GM12878 (cell line): ENCODE measurements around the gene NCS1. TPM values are rescaled to one million over a fixed set of nuclear protein-coding genes. Genes with fewer than 3 reads are reported as not detected.

ENCODE experiments used
- ATAC-seq: fragments of 200-7000 bp; cut with Tn5 transposase; 3 replicates; pipeline ENCODE4 v1.9.1; 2020; ENCODE audit warnings: mild to moderate bottlenecking, moderate library complexity
- BruUV-seq: library from RNA; stranded (reverse); fragments of 400-500 nt; replicated peaks from 2 replicates; lab custom pipeline; 2021; lab: Mats Ljungman, UMichigan
- CTCF ChIA-PET: fragments of 300-600 bp; sonication (Branson Sonifier 250); formaldehyde crosslinking; extraction: SDS; loops from one replicate; lab custom pipeline; 2021; ENCODE audit warnings: inconsistent platforms; lab: Yijun Ruan, JAX
- POLR2A ChIA-PET: fragments of 350-600 bp; formaldehyde crosslinking; extraction: SDS; loops from one replicate; lab custom pipeline; 2021; ENCODE audit warnings: inconsistent platforms; lab: Charles Lee
- RAD21 ChIA-PET: fragments of 300-600 bp; sonication (Branson Sonifier 250); formaldehyde crosslinking; loops from one replicate; lab custom pipeline; 2023; ENCODE audit warnings: antibody characterized with exemption; ENCODE audit not compliant: unreplicated experiment; lab: Charles Lee
- SMC1A ChIA-PET: fragments of 300-600 bp; sonication (Branson Sonifier 250); formaldehyde crosslinking; loops from one replicate; lab custom pipeline; 2023; ENCODE audit not compliant: unreplicated experiment, uncharacterized antibody; lab: Charles Lee
- DNase-seq: peaks from one replicate; pipeline ENCODE4 v3.0.0-alpha.2; 2011; ENCODE audit warnings: low read depth, low spot score
- FAIRE-seq: peaks from 3 replicates; lab custom pipeline; 2011; peaks lifted over from hg19 to GRCh38; lab: Jason Lieb, UNC
- H2AFZ ChIP-seq: 2 replicates; pipeline ENCODE4 v1.6.0; 2011; ENCODE audit warnings: low read depth, low read length, control low read depth; ENCODE audit not compliant: control insufficient read depth
- H3K27ac ChIP-seq: 2 replicates; pipeline ENCODE4 v1.5.1; 2011; ENCODE audit warnings: control low read depth; ENCODE audit not compliant: control insufficient read depth, insufficient read depth
- H3K27me3 ChIP-seq, 2 experiments: replicated peaks in 1 of 2; 2 replicates each; pipeline versions ENCODE4 v1.6.0 to v1.6.1; 2011; ENCODE audit warnings: low read length in 1 of 2; ENCODE audit not compliant: control insufficient read depth in 2 of 2, insufficient read depth in 2 of 2
- H3K36me3 ChIP-seq, 2 experiments: 2 replicates each; pipeline ENCODE4 v1.5.1; 2011; ENCODE audit warnings: low read length in 1 of 2; ENCODE audit not compliant: control insufficient read depth in 2 of 2, insufficient read depth in 2 of 2
- H3K4me1 ChIP-seq: 2 replicates; pipeline ENCODE4 v1.6.1; 2011; ENCODE audit warnings: mild to moderate bottlenecking, low read length, moderate library complexity, mixed read lengths; ENCODE audit not compliant: control insufficient read depth, insufficient read depth
- H3K4me2 ChIP-seq: 2 replicates; pipeline ENCODE4 v1.6.0; 2011; ENCODE audit warnings: control low read depth; ENCODE audit not compliant: control insufficient read depth, insufficient read depth
- H3K4me3 ChIP-seq: fragments of 200-600 bp; sonication (generic); 2 replicates; pipeline ENCODE4 v1.5.1; 2016
- H3K79me2 ChIP-seq: 2 replicates; pipeline ENCODE4 v1.6.0; 2011; ENCODE audit warnings: low read length; ENCODE audit not compliant: control insufficient read depth, insufficient read depth
- H3K9ac ChIP-seq: 2 replicates; pipeline ENCODE4 v1.8.0; 2011; ENCODE audit warnings: low read length, control low read depth, mixed read lengths; ENCODE audit not compliant: control insufficient read depth, insufficient read depth
- H3K9me3 ChIP-seq: replicated peaks from 3 replicates; pipeline ENCODE4 v1.5.1; 2011; ENCODE audit warnings: mild to moderate bottlenecking, low read length; ENCODE audit not compliant: control insufficient read depth, insufficient read depth
- H4K20me1 ChIP-seq: 2 replicates; pipeline ENCODE4 v1.6.0; 2011; ENCODE audit not compliant: control insufficient read depth, insufficient read depth
- BHLHE40 ChIP-seq, 2 experiments: fragments of 450-650 bp in 1 of 2; IDR thresholded peaks; 2 replicates each; pipeline ENCODE4 v1.6.1; 2011 to 2017; ENCODE audit warnings: low read depth in 2 of 2, borderline replicate concordance in 1 of 2, improper control_type of control experiment in 1 of 2, low read length in 1 of 2, mild to moderate bottlenecking in 1 of 2
- CEBPB ChIP-seq, 2 experiments: fragments of 150-350 bp in 1 of 2; IDR thresholded peaks; 2 replicates each; pipeline ENCODE4 v1.6.1; 2012 to 2014; ENCODE audit warnings: low read depth in 2 of 2, low read length in 2 of 2, borderline replicate concordance in 1 of 2, inconsistent platforms in 1 of 2
- EGR1 ChIP-seq, 2 experiments: IDR thresholded peaks; 1 replicate in 1 of 2; 2 replicates in 1 of 2; pipeline ENCODE4 v1.6.1; 2011 to 2012; ENCODE audit warnings: low read depth in 2 of 2, low read length in 2 of 2, borderline replicate concordance in 1 of 2, mild to moderate bottlenecking in 1 of 2, moderate library complexity in 1 of 2
- RAD51 ChIP-seq: fragments of 450-650 bp; IDR thresholded peaks from 2 replicates; pipeline ENCODE4 v1.6.1; 2016; ENCODE audit warnings: moderate library complexity, mild to moderate bottlenecking, inconsistent platforms
- RUNX3 ChIP-seq: IDR thresholded peaks from 2 replicates; pipeline ENCODE4 v1.6.1; 2012; ENCODE audit warnings: low read length, inconsistent platforms
- SIN3A ChIP-seq: IDR thresholded peaks from 2 replicates; pipeline ENCODE4 v1.6.1; 2012; ENCODE audit warnings: low read depth, low read length, improper control_type of control experiment
- STAT1 ChIP-seq: fragments of 450-650 bp; conservative IDR thresholded peaks from 2 replicates; pipeline ENCODE4 v1.6.1; 2014; ENCODE audit warnings: antibody characterized with exemption, mild to moderate bottlenecking
- WGBS: methylation state at CpG from one replicate; pipeline ENCODE4 v1.1.6; 2016; ENCODE audit warnings: low lambda C conversion rate; ENCODE audit not compliant: insufficient replicate concordance, insufficient coverage; ENCODE audit errors: missing lambda C conversion rate; 5-methylcytosine and 5-hydroxymethylcytosine counted together
- in situ Hi-C: fragments of 300-500 bp; cut with MboI; formaldehyde crosslinking; loops from 9 replicates; pipeline ENCODE4 v1.14.3; 2018; ENCODE audit warnings: mixed read lengths
- intact Hi-C: fragments of 100-400 bp; cut with micrococcal nuclease; formaldehyde crosslinking; loops from one replicate; pipeline ENCODE4 v1.14.2; 2022; ENCODE audit not compliant: unreplicated experiment
- polyA plus RNA-seq, 11 experiments: library from polyadenylated mRNA; depleted of rRNA in 4 of 11; unstranded in 6 of 11; stranded (reverse) in 5 of 11; fragments of >200 nt; fragmentation: Nextera tagmentation in 4 of 11; fragmentation: Illumina TruSeq in 1 of 11; extraction: Ambion mirVana in 4 of 11; extraction: Trizol in 1 of 11; gene quantifications; 1 replicate in 1 of 11; 2 replicates in 10 of 11; pipeline versions ENCODE4 v1.2.1 to v1.2.3, GENCODE V29; 2011 to 2016; ENCODE audit warnings: inconsistent platforms in 2 of 11, missing spikeins in 2 of 11, low read depth in 1 of 11
- total RNA-seq, 4 experiments: library from RNA; depleted of rRNA in 3 of 4; stranded (reverse); fragments of >200 nt in 3 of 4; fragmentation: Illumina TruSeq in 1 of 4; extraction: Trizol in 1 of 4; gene quantifications; 2 replicates each; pipeline versions ENCODE4 v1.2.1 to v1.2.3, GENCODE V29; 2013 to 2021
- TF ChIP-seq, protein P1 (sequence below): fragments of 450-650 bp; IDR thresholded peaks from 2 replicates; pipeline ENCODE4 v1.6.1; 2016; ENCODE audit warnings: mild to moderate bottlenecking
- TF ChIP-seq, protein P2 (sequence below): IDR thresholded peaks from 2 replicates; pipeline ENCODE4 v1.6.1; 2011; ENCODE audit warnings: low read depth, low read length, improper control_type of control experiment, borderline replicate concordance

NCS1 gene
- total and polyA plus RNA-seq, 10 of the 15 experiments (the other 5 are each of a cell fraction or from before 2014, with no cell fraction given), result 0.04 to 0.22 (median 0.06) TPM; not detected in 4

DNA sequence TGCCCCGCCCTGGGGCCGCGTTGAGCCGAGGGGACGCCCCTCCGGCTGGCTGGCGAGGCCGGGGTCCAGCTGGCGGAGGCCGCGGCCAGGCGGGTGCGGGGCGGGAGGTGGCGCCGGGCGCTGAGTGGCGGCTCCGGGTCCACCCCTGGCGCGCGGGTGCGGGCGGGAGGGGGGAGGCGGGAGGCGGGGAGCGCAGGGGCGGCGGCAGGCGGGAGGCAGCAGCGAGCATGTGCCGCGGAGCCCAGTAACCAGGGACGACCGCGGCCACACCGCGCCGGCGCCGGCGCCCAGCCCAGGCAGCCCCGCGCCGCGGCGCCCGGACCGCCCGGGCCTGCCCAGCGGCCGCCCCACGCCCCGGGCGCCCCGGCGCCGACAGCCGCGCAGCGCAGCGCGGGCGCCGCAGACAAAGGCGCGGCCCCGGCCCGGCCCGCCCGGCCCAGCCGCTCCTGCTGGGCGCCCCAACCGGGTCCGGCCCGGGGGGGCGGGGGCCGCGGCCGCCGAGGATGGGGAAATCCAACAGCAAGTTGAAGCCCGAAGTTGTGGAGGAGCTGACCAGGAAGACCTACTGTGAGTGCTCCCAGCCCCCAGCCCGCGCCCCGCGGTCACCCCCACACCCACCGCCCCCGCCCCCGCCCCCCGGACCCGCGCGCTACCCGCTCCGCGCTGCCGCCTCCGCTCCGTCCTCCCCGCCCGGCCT is at the start of gene NCS1 (continued):
- TF ChIP-seq CEBPB (IDR thresholded peaks at IDR 0.05; ENCODE audit: borderline replicate concordance in 1 of 2, low read depth in 2 of 2, low read length in 2 of 2) (no peak), EGR1 (IDR thresholded peaks at IDR 0.05; ENCODE audit: borderline replicate concordance in 1 of 2, low read depth in 2 of 2, low read length in 2 of 2) (no peak), BHLHE40 (IDR thresholded peaks at IDR 0.05; ENCODE audit: borderline replicate concordance in 1 of 2, low read depth in 2 of 2, low read length in 1 of 2) (no peak)

DNA sequence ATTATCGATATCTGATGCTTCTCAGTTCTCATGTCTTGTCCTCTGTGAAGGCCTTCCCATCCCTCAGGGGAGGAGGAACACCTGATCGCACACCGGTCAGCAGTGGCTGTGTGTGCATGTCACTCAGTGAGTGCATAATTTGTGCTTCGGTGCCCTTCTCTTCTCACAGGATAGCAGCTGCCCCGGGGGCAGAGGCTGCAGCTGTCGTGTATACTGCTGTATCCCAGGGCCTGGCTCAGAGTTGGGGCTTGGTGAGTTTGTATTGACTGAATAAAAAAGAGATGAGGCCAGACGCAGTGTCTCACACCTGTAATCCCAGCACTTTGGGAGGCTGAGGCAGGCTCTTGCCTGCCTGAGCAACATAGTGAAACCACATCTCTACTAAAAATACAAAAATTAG is 49.7 kb upstream of the NCS1 start:
- no peaks in the 10 kb centered on the region for H3K9me3 ChIP-seq
- peaks cover 0 to 1% of the 10 kb centered on the region in 2 experiments; a peak in 3 of 4 replicates for H3K36me3 ChIP-seq
- H3K79me2 ChIP-seq, result no peaks in the 10 kb centered on the region
- peaks cover 8% of the 10 kb centered on the region for H3K4me1 ChIP-seq
- no peaks in the 10 kb centered on the region for H3K27me3 ChIP-seq
- H3K27ac ChIP-seq, result peak overlapping the region; percentile 0; the same call in 1 of the 2 replicates
- WGBS, result 9% methylated on average over 7 of the region's 7 CpGs
- no peak for TF ChIP-seq STAT1
- TF ChIP-seq, protein P1, sequence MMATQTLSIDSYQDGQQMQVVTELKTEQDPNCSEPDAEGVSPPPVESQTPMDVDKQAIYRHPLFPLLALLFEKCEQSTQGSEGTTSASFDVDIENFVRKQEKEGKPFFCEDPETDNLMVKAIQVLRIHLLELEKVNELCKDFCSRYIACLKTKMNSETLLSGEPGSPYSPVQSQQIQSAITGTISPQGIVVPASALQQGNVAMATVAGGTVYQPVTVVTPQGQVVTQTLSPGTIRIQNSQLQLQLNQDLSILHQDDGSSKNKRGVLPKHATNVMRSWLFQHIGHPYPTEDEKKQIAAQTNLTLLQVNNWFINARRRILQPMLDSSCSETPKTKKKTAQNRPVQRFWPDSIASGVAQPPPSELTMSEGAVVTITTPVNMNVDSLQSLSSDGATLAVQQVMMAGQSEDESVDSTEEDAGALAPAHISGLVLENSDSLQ, result peak; percentile 32; the same call in 1 of the 2 replicates
- TF ChIP-seq, protein P2, sequence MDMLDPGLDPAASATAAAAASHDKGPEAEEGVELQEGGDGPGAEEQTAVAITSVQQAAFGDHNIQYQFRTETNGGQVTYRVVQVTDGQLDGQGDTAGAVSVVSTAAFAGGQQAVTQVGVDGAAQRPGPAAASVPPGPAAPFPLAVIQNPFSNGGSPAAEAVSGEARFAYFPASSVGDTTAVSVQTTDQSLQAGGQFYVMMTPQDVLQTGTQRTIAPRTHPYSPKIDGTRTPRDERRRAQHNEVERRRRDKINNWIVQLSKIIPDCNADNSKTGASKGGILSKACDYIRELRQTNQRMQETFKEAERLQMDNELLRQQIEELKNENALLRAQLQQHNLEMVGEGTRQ, result no peak
- TF ChIP-seq RAD51, result no peak
- TF ChIP-seq RUNX3, result 0 out of 2 replicates have a peak, but pooled peaks have one; percentile 8
- no peak for TF ChIP-seq SIN3A
- no TSS peak for BruUV-seq
- H2AFZ ChIP-seq, result no peak overlapping the region
- H3K9ac ChIP-seq, result no peak overlapping the region
- in situ Hi-C loops, result no loop called here
- CTCF ChIA-PET, result interaction anchor here (1.2 to 2.0 kb wide), 2 partner anchors 10 to 15 kb away, joined by 4 to 5 read pairs; no protein-coding TSS in a partner anchor
- DNase-seq (no peak), FAIRE-seq (peak; percentile 47), ATAC-seq (peak; percentile 66)
- no peak overlapping the region for H3K4me2 ChIP-seq
- no peak overlapping the region for H3K4me3 ChIP-seq
- SMC1A ChIA-PET, result interaction anchor here (0.8 to 0.9 kb wide), 2 partner anchors 9 to 14 kb away, joined by 3 read pairs; no protein-coding TSS in a partner anchor
- POLR2A ChIA-PET, result interaction anchor here (0.6 kb wide), 1 partner anchor 131 kb away, joined by 5 read pairs; no protein-coding TSS in a partner anchor
- H4K20me1 ChIP-seq, result no peaks in the 10 kb centered on the region
- intact Hi-C loops, result no loop called here
- RAD21 ChIA-PET, result no interaction called here
